ENCODE measurements around the gene PAIP1. TPM values are rescaled to one million over a fixed set of nuclear protein-coding genes. Genes with fewer than 3 reads are reported as not detected.
A peak's percentile ranks its signal among the peaks of the same experiment; 100 is the strongest.
"Not testable (repeated sequence)": the region's sequence is repeated elsewhere in the genome, so short reads cannot be mapped to it uniquely, and the experiment has no call there.

The PAIP1 gene
- total RNA-seq, 2 donors from 2014 or later: 84.6 to 150 TPM

DNA sequence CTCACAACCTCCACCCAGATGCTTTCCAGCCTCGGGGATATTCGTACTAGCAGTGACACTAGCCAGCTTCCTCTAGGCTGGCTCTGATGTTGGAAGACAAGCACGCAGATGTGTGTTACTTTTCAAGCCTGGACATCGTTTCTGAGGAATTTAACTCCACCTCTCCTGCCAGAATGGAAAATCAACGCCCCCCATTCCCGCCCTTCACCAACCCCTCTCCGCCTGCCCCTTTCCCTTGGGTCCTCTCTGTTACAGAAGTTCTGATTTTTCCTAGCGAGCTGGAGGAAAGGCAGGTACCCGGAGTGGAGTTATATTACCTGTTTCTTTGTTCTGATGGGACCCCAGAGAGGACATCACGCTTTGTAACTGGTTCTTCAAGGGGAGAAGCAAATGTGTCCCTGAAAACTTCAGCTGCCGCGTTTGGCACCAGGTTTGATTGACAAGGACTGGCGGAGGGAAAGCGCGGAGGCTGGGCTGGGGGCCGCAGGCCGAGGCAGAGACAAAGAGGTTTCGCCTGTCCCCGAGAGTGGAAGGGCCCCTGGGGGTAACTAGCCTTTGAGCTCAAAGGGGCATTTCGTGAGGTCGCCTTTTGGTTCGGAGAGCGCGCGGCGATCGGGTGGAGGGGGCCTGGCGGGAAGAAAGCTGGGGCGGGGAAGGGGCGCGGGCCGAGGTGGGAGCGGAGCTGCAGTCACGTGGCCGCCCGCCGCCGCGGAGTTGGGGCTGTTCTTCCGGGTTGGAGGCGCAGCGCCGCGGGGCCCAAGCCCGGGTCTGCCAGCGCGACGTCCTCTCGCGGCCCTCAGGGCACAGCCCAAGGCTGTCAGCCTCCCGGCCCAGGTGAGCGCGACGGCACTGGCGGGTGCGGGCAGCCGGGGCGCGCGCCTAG is 45.8 kb upstream of the PAIP1 start, which contains the start of gene NNT:
TSS of gene NNT (plus strand) at position 720 of the 883 bp plus-strand sequence. CDS start 6,016 bp downstream, outside the sequence.
- intact Hi-C loops (cut with DNase I): loop anchor here (1.0 kb wide), 1 partner anchor 45 kb away; the partner anchor contains the start of gene PAIP1
- Histone ChIP-seq H3K4me3 (peak within 1 kb of the TSS; percentile 54 to 75), H3K27me3 (replicated peaks; ENCODE audit: insufficient read depth) (no peaks in the 10 kb centered on the region), H3K27ac (peak within 1 kb of the TSS; percentile 77 to 79), H3K9me3 (no peaks in the 10 kb centered on the region), H3K36me3 (no peaks in the 10 kb centered on the region), H3K4me1 (replicated peaks) (no peaks in the 10 kb centered on the region)
- DNase-seq (ENCODE audit: low spot score): peak; percentile 77
- TF ChIP-seq POLR2A (IDR thresholded peaks at IDR 0.05) (no peak), POLR2AphosphoS5 (IDR thresholded peaks at IDR 0.05) (peak; percentile 5)
- TF ChIP-seq, protein P1, sequence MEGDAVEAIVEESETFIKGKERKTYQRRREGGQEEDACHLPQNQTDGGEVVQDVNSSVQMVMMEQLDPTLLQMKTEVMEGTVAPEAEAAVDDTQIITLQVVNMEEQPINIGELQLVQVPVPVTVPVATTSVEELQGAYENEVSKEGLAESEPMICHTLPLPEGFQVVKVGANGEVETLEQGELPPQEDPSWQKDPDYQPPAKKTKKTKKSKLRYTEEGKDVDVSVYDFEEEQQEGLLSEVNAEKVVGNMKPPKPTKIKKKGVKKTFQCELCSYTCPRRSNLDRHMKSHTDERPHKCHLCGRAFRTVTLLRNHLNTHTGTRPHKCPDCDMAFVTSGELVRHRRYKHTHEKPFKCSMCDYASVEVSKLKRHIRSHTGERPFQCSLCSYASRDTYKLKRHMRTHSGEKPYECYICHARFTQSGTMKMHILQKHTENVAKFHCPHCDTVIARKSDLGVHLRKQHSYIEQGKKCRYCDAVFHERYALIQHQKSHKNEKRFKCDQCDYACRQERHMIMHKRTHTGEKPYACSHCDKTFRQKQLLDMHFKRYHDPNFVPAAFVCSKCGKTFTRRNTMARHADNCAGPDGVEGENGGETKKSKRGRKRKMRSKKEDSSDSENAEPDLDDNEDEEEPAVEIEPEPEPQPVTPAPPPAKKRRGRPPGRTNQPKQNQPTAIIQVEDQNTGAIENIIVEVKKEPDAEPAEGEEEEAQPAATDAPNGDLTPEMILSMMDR (IDR thresholded peaks at IDR 0.05): no peak
- WGBS: under 1% methylated on average over 60 of the region's 60 CpGs

DNA sequence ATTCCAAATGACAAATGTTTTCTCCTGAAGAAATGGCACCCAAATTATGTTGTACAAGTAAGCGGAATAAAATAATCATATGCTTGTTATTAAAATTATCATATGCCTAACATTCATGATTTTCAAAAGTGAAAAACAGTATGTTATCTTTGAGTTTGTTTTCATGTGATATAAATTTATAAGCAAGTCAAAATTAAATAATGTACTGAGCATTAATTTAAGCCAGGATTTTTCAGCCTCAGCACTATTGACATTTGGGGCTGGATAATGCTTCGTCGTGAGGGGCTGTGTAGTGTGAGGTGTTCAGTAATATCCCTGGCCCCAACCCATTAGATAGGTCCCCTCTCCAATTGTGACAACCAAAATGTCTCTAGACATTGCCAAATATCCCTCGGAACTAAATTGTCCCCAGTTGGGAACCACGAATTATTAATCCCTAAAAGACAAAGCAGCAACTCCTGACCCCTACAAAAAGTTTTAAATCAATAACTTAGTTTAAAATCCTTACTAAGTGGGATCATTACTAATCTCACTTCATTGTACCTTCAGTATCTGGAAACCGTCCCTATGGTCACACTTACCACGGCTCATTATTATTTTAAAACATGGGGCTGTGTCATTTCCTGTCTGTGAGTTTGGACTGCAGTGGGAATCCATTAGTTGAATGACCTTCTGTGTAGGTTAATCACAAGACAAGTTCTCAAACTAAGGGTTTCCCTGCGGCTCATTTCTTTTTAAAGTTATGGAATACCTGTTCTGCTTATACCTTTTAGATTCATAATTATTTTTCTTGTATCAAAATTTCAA is 44.8 kb upstream of the PAIP1 start:
- intact Hi-C loops (cut with DNase I): no loop called here
- TF ChIP-seq, protein P1 (IDR thresholded peaks at IDR 0.05): no peak
- TF ChIP-seq POLR2A (IDR thresholded peaks at IDR 0.05) (no peak), POLR2AphosphoS5 (IDR thresholded peaks at IDR 0.05) (no peak)
- no peaks in the 10 kb centered on the region for H3K36me3 ChIP-seq
- no peak for DNase-seq (ENCODE audit: low spot score)
- H3K27me3 ChIP-seq (replicated peaks; ENCODE audit: insufficient read depth): no peaks in the 10 kb centered on the region
- 63% methylated on average over 8 of the region's 8 CpGs for WGBS
- H3K4me1 ChIP-seq (replicated peaks): no peaks in the 10 kb centered on the region
- H3K4me3 ChIP-seq: peak overlapping the region; percentile 54 to 75
- H3K27ac ChIP-seq: peak overlapping the region; percentile 77 to 79
- no peaks in the 10 kb centered on the region for H3K9me3 ChIP-seq

GRCh38 chr5:43598927-43599326 is 42.0 kb upstream of the PAIP1 start:
- DNase-seq (ENCODE audit: low spot score); H3K27me3 ChIP-seq (replicated peaks; ENCODE audit: insufficient read depth); intact Hi-C loops (cut with DNase I); H3K36me3 ChIP-seq; H3K9me3 ChIP-seq; H3K4me3 ChIP-seq; H3K4me1 ChIP-seq (replicated peaks); H3K27ac ChIP-seq: not testable (repeated sequence)
- WGBS: 91% methylated on average over 1 of the region's 1 CpG

DNA sequence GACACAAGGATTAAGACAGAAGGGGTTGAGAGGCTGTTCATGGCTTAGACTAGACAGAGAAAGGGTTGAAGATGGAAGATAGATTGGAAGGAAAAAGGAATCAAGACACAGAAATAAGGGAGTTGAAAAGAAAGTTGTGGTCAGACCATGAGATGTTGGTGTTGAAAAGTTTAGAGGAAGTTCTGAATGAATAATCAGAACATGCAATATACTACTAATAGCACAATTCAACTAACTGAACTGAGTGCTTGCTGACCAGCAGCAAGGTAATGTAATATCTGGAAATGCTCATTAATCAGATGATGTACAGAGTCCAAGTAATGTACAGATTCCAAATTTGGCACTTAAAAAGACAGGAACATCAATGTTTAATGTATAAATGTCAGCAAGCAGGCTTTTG is 35.5 kb upstream of the PAIP1 start:
- no peak overlapping the region for H3K27ac ChIP-seq
- no peak for DNase-seq (ENCODE audit: low spot score)
- no peaks in the 10 kb centered on the region for H3K4me1 ChIP-seq (replicated peaks)
- H3K27me3 ChIP-seq (replicated peaks; ENCODE audit: insufficient read depth): no peaks in the 10 kb centered on the region
- no peaks in the 10 kb centered on the region for H3K9me3 ChIP-seq
- TF ChIP-seq, protein P1 (IDR thresholded peaks at IDR 0.05): no peak
- no peak for TF ChIP-seq POLR2AphosphoS5 (IDR thresholded peaks at IDR 0.05)
- no peak for TF ChIP-seq POLR2A (IDR thresholded peaks at IDR 0.05)
- H3K4me3 ChIP-seq: no peak overlapping the region
- no peaks in the 10 kb centered on the region for H3K36me3 ChIP-seq
- intact Hi-C loops (cut with DNase I): no loop called here

DNA sequence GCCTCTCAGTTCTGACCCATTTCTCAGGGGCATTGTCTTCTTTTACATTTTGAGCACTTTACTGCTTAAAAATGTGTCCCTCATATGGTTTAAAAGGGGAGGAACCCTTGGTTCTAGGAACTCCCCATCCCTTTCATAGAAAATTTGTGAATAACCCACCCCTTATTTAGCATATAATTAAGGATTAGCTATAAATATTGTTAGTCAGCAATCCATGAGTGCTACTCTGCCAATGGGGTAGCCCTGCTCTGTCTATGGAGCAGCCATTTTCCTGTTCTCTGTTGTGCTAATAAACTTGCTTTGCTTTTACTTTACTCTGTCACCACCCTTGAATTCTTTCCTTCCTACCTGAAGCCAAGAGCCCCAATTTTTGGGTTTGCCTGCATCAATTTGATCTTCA is 33.8 kb upstream of the PAIP1 start:
- intact Hi-C loops (cut with DNase I): no loop called here
- TF ChIP-seq POLR2AphosphoS5 (IDR thresholded peaks at IDR 0.05): no peak
- TF ChIP-seq, protein P1 (IDR thresholded peaks at IDR 0.05): no peak
- TF ChIP-seq POLR2A (IDR thresholded peaks at IDR 0.05): no peak
- Histone ChIP-seq H3K4me1 (replicated peaks) (no peaks in the 10 kb centered on the region), H3K27me3 (replicated peaks; ENCODE audit: insufficient read depth) (no peaks in the 10 kb centered on the region), H3K27ac (no peak overlapping the region), H3K36me3 (no peaks in the 10 kb centered on the region), H3K9me3 (no peaks in the 10 kb centered on the region), H3K4me3 (no peak overlapping the region)
- DNase-seq (ENCODE audit: low spot score): no peak
